HepG2 (cell line): ENCODE results near the gene CEP131. TPM values are rescaled to one million over a fixed set of nuclear protein-coding genes. Genes with fewer than 3 reads are reported as not detected.

ENCODE experiments used
- ATF7 ChIP-seq, 2 experiments: fragments of 450-650 bp in 1 of 2; sonication (generic) in 1 of 2; formaldehyde crosslinking in 1 of 2; IDR thresholded peaks; 2 replicates each; pipeline versions ENCODE4 v1.4.0 to v1.6.1; 2016 to 2020; ENCODE audit warnings: antibody characterized with exemption in 1 of 2, mild to moderate bottlenecking in 1 of 2, missing genetic modification reagents in 1 of 2
- ATF7-NPFF ChIP-seq: sonication (generic); formaldehyde crosslinking; IDR thresholded peaks from 2 replicates; pipeline ENCODE4 v1.8.1; 2023; ENCODE audit warnings: mild to moderate bottlenecking, low read depth, missing genetic modification reagents, moderate library complexity
- CHD2 ChIP-seq: IDR thresholded peaks from 2 replicates; pipeline ENCODE4 v1.6.1; 2011; ENCODE audit warnings: low read depth, low read length, improper control_type of control experiment
- FOXA1 ChIP-seq, 2 experiments: fragments of 450-650 bp in 1 of 2; sonication (generic) in 1 of 2; formaldehyde crosslinking in 1 of 2; IDR thresholded peaks; 2 replicates each; pipeline versions ENCODE4 v1.4.0 to v1.6.1; 2016 to 2020; ENCODE audit warnings: missing genetic modification reagents in 1 of 2
- HNF4G ChIP-seq, 2 experiments: sonication (generic) in 1 of 2; formaldehyde crosslinking in 1 of 2; IDR thresholded peaks; 2 replicates each; pipeline versions ENCODE4 v1.4.0 to v1.6.1; 2011 to 2020; ENCODE audit warnings: borderline replicate concordance in 2 of 2, low read depth in 2 of 2, mild to moderate bottlenecking in 2 of 2, low read length in 1 of 2, missing genetic modification reagents in 1 of 2, moderate library complexity in 1 of 2
- JUND ChIP-seq: sonication (generic); formaldehyde crosslinking; IDR thresholded peaks from 2 replicates; pipeline ENCODE4 v1.8.0; 2022; ENCODE audit warnings: mild to moderate bottlenecking, missing genetic modification reagents
- KLF15 ChIP-seq: sonication (generic); formaldehyde crosslinking; IDR thresholded peaks from 2 replicates; pipeline ENCODE4 v1.8.1; 2023; ENCODE audit warnings: borderline replicate concordance, mild to moderate bottlenecking, inconsistent platforms, missing genetic modification reagents, mixed read lengths
- MEIS2 ChIP-seq: sonication (generic); formaldehyde crosslinking; IDR thresholded peaks from 2 replicates; pipeline ENCODE4 v1.9.0; 2021; ENCODE audit warnings: mild to moderate bottlenecking, missing genetic modification reagents
- MNT ChIP-seq: fragments of 450-650 bp; IDR thresholded peaks from 2 replicates; pipeline ENCODE4 v1.6.1; 2016
- NFIB ChIP-seq: sonication (generic); formaldehyde crosslinking; IDR thresholded peaks from 2 replicates; pipeline ENCODE4 v1.9.0; 2021; ENCODE audit warnings: missing genetic modification reagents, mild to moderate bottlenecking, borderline replicate concordance
- NONO ChIP-seq, 2 experiments: fragments of 450-650 bp in 1 of 2; sonication (generic) in 1 of 2; formaldehyde crosslinking in 1 of 2; IDR thresholded peaks in 1 of 2; conservative IDR thresholded peaks in 1 of 2; 2 replicates each; pipeline versions ENCODE4 v1.6.1 to v1.8.0; 2017 to 2022; ENCODE audit warnings: mild to moderate bottlenecking in 1 of 2, missing genetic modification reagents in 1 of 2, moderate library complexity in 1 of 2
- PITX1 ChIP-seq: sonication (generic); formaldehyde crosslinking; IDR thresholded peaks from 2 replicates; pipeline ENCODE4 v1.5.1; 2020; ENCODE audit warnings: mild to moderate bottlenecking, missing genetic modification reagents
- POLR2A ChIP-seq, 2 experiments: IDR thresholded peaks; 2 replicates each; pipeline ENCODE4 v1.6.1; 2011; ENCODE audit warnings: low read depth in 2 of 2, low read length in 2 of 2, mild to moderate bottlenecking in 1 of 2, moderate library complexity in 1 of 2; ENCODE audit not compliant: insufficient read depth in 1 of 2
- SNRNP70 ChIP-seq: fragments of 200-400 bp; formaldehyde crosslinking; IDR thresholded peaks from 2 replicates; pipeline ENCODE4 v1.6.1; 2017; ENCODE audit warnings: mild to moderate bottlenecking, low read depth, low read length, moderate library complexity
- TEF ChIP-seq: sonication (generic); formaldehyde crosslinking; IDR thresholded peaks from 2 replicates; pipeline ENCODE4 v1.5.0; 2020; ENCODE audit warnings: missing genetic modification reagents
- TRIM22 ChIP-seq: fragments of 450-650 bp; IDR thresholded peaks from 2 replicates; pipeline ENCODE4 v1.6.1; 2017
- ZNF207 ChIP-seq: fragments of 450-650 bp; IDR thresholded peaks from 2 replicates; pipeline ENCODE4 v1.6.1; 2016; ENCODE audit warnings: antibody characterized with exemption, borderline replicate concordance
- ZNF468 ChIP-seq: sonication (generic); formaldehyde crosslinking; IDR thresholded peaks from 2 replicates; pipeline ENCODE4 v1.8.0; 2022; ENCODE audit warnings: mild to moderate bottlenecking, moderate library complexity, missing genetic modification reagents
- ZNF589 ChIP-seq: sonication (generic); formaldehyde crosslinking; conservative IDR thresholded peaks from 2 replicates; pipeline ENCODE4 v1.8.0; 2022; ENCODE audit warnings: mild to moderate bottlenecking, moderate library complexity, missing genetic modification reagents
- ZNF768 ChIP-seq: sonication (generic); formaldehyde crosslinking; IDR thresholded peaks from 2 replicates; pipeline ENCODE4 v1.4.0; 2020; ENCODE audit warnings: missing genetic modification reagents
- polyA plus RNA-seq, 8 experiments: library from polyadenylated mRNA; depleted of rRNA in 3 of 8; stranded (reverse) in 7 of 8; unstranded in 1 of 8; fragments of >200 nt; fragmentation: Illumina TruSeq in 4 of 8; extraction: Trizol in 4 of 8; gene quantifications; 2 replicates each; pipeline versions ENCODE4 v1.2.1 to v1.2.3, GENCODE V29; 2011 to 2016; ENCODE audit warnings: low read depth in 4 of 8, missing spikeins in 1 of 8, mixed read lengths in 1 of 8; ENCODE audit not compliant: insufficient read depth in 1 of 8
- total RNA-seq, 5 experiments: library from RNA; depleted of rRNA; stranded (reverse); fragments of >200 nt; fragmentation: Illumina TruSeq; extraction: Trizol; gene quantifications; 2 replicates each; pipeline ENCODE4 v1.2.3, GENCODE V29; 2016; ENCODE audit warnings: low read depth in 1 of 5

CEP131 gene
- total and polyA plus RNA-seq, 2 of the 13 experiments (the other 11 are each of a cell fraction or from before 2014, with no cell fraction given), result 5.0 to 16.8 TPM

DNA sequence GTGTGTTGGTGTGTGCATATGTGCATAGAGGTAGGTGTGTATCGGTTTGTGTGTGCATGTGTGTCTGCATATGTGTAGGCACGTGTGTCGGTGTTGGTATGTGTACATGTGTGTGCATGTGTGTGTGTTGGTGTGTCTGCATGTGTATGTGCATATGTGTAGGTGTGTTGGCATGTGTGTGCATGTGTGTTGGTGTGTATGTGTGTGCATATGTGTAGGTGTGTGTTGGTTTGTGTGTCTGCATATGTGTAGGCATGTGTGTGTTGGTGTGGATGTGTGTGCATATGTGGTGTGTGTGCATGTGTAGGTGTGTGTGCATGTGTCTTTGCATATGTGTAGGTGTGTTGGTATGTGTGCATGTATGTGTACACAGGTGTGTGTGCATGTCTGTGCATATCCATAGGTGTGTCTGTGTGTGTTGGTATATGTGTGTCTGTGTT is 52.9 kb downstream of the CEP131 start (continued):
- TF ChIP-seq TRIM22 (peak; percentile 66; the same call in 1 of the 2 replicates), ZNF589 (peak; percentile 57; the same call in 1 of the 2 replicates), POLR2A (IDR thresholded peaks at IDR 0.05; ENCODE audit: insufficient read depth in 1 of 2, low read depth in 2 of 2, low read length in 2 of 2) (peak in 1 of 2 experiments; percentile 66; a peak in 3 of 4 replicates), PITX1 (CRISPR knock-in tag) (peak; percentile 55; the same call in 1 of the 2 replicates), MEIS2 (no peak), TEF (CRISPR knock-in tag) (no peak), ZNF207 (peak; percentile 93; the same call in 1 of the 2 replicates), JUND (CRISPR knock-in tag) (0 out of 2 replicates have a peak, but pooled peaks have one; percentile 20), FOXA1 (IDR thresholded peaks at IDR 0.05) (peak; percentile 51; the same call in 1 of the 2 replicates), FOXA1 (CRISPR knock-in tag; IDR thresholded peaks at IDR 0.05) (no peak), SNRNP70 (no peak), ATF7-NPFF (CRISPR knock-in tag) (no peak), NFIB (CRISPR knock-in tag) (0 out of 2 replicates have a peak, but pooled peaks have one; percentile 11), ATF7 (IDR thresholded peaks at IDR 0.05) (peak; percentile 61), ATF7 (CRISPR knock-in tag; IDR thresholded peaks at IDR 0.05) (no peak), KLF15 (CRISPR knock-in tag) (no peak), ZNF768 (CRISPR knock-in tag) (no peak), HNF4G (IDR thresholded peaks at IDR 0.05; ENCODE audit: borderline replicate concordance, low read depth, low read length) (no peak), HNF4G (CRISPR knock-in tag; IDR thresholded peaks at IDR 0.05; ENCODE audit: borderline replicate concordance, low read depth) (no peak), NONO (IDR thresholded peaks at IDR 0.05) (peak; percentile 40; the same call in 1 of the 2 replicates), NONO (CRISPR knock-in tag; conservative IDR thresholded peaks at IDR 0.05) (peak; percentile 76), ZNF468 (no peak), CHD2 (no peak), MNT (peak; percentile 95)
